ENCODE results near the gene EXOSC3.
"Not testable (repeated sequence)": the region's sequence is repeated elsewhere in the genome, so short reads cannot be mapped to it uniquely, and the experiment has no call there.

Gene EXOSC3

GRCh38 chr9:37775216-37775919 lies 9.5 kb downstream of the EXOSC3 start:
- DNase-seq: no peak

GRCh38 chr9:37769995-37770394 lies 14.9 kb downstream of the EXOSC3 start:
- no peak for DNase-seq

GRCh38 chr9:37769306-37769705 lies 15.6 kb downstream of the EXOSC3 start:
- DNase-seq: no peak

GRCh38 chr9:37765263-37765662 lies 19.6 kb downstream of the EXOSC3 start:
- DNase-seq: not testable (repeated sequence)

GRCh38 chr9:37761511-37761910 lies 23.4 kb downstream of the EXOSC3 start:
- no peak for DNase-seq

- DNase-seq: no peak
These were observed 24.3 kb downstream of the EXOSC3 start for GRCh38 chr9:37760416-37761161.

GRCh38 chr9:37758747-37759146 lies 26.1 kb downstream of the EXOSC3 start:
- DNase-seq: no peak

- peak; percentile 25 for DNase-seq
These were observed 31.2 kb downstream of the EXOSC3 start, which contains the start of gene TRMT10B for GRCh38 chr9:37753489-37754190. Gene TRMT10B (plus strand): TSS chr9:37753805. CDS start chr9:37761932, 8,127 bp downstream.

- no peak for DNase-seq
These were observed 32.0 kb downstream of the EXOSC3 start for GRCh38 chr9:37752642-37753488.

GRCh38 chr9:37752112-37752511 lies 32.8 kb downstream of the EXOSC3 start:
- DNase-seq: not testable (repeated sequence)

- DNase-seq: not testable (repeated sequence)
These were observed 33.2 kb downstream of the EXOSC3 start for GRCh38 chr9:37751704-37752103.

GRCh38 chr9:37751186-37751585 lies 33.7 kb downstream of the EXOSC3 start:
- no peak for DNase-seq

- DNase-seq: no peak
These were observed 35.7 kb downstream of the EXOSC3 start for GRCh38 chr9:37749129-37749528.

- DNase-seq: no peak
These were observed 37.6 kb downstream of the EXOSC3 start for GRCh38 chr9:37747271-37747753.

- no peak for DNase-seq
These were observed 38.2 kb downstream of the EXOSC3 start for GRCh38 chr9:37746448-37747270.

GRCh38 chr9:37745970-37746369 lies 38.9 kb downstream of the EXOSC3 start:
- no peak for DNase-seq

- DNase-seq: no peak
These were observed 44.1 kb downstream of the EXOSC3 start for GRCh38 chr9:37740631-37741328.

GRCh38 chr9:37740128-37740527 lies 44.7 kb downstream of the EXOSC3 start:
- no peak for DNase-seq

GRCh38 chr9:37739222-37739621 lies 45.6 kb downstream of the EXOSC3 start:
- no peak for DNase-seq

GRCh38 chr9:37732952-37733351 lies 51.9 kb downstream of the EXOSC3 start:
- DNase-seq: no peak
